Amniotic epithelial cell (primary cell): ENCODE data around the gene AKR7A2.
A peak's percentile ranks its signal among the peaks of the same experiment; 100 is the strongest.

Experiments
- DNase-seq: peaks from one replicate; pipeline ENCODE4 v3.0.0-alpha.2; 2010; ENCODE audit warnings: low read depth

The AKR7A2 gene

GRCh38 chr1:19343617-19344350, 31.8 kb upstream of the AKR7A2 start:
- no peak for DNase-seq

- DNase-seq: no peak
These were observed 31.1 kb upstream of the AKR7A2 start for GRCh38 chr1:19342894-19343616.

DNA sequence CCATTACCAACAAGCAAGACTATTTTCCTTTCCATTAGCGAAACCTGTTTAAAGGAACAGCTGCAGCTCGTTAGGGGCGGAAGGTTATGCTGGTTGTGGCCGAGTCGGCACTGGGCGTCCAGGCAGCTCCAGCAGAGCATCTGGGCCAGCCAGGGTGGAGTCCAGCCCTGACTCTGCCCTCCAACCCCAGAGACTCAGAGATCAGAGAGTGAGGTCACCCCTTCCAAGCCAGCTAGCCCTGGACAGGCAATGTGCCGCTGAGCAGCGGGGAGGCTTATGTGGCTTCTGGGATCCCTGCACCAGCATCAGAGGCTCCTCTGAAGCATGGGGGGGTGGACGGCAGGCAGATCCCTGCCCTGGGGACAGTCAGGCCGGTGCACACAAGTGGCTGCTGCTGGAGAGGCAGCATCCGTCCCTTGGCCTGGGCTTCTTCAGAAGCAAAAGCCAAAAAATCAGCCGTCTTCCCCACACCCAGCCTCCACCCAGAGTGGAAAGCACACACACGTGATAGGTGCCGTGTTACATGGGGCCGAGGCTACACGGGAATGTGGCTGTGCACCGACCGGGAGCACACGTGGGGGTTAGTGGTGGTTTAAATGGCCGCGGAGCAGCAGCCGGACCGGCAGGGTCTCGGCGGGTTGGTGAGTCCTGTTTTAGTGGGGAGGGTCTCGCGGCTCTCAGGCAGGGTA, 30.3 kb upstream of the AKR7A2 start:
- DNase-seq: no peak

DNA sequence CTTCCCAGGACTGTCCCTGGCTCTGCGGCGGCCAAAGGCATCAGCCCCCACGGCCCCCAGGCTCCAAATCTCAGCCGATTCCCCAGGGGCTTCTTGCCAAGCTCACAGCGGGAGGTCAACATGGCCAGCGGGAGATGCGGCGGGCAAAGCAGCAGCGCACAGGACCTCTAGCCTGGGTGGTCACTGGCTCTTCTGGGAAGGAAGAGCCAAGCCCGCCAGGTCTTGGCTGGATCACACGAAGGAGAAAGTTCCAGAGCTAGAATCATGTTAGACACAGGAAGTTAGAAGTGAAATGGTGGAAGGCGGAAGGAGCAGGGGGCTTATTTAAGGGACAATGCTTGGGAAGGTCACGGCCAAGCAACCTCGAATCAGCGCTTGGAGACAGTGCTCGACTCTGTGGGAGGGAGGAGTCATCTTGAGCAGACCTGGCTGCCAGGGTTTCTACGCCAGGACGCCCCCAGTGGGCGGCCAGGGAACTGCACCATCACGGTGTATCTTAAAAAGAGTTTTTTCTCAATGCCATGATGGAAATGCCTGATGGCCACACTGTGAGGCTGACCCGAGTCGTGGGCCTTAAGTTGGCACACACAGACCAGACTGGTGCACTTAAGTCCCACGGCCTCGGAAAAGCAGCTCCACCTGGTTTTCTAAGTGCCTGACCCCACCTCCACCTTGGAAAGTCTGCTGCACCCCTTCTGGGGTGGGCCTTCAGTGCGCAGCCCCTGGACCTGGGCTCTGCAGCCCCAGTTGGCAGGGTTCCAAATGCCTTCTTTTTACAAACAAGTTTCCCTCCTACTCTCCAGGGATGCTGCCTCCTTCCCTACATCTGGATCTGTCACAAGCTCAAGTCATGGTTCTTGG, 29.5 kb upstream of the AKR7A2 start:
- peak; percentile 73 for DNase-seq

- no peak for DNase-seq
These were observed 28.5 kb upstream of the AKR7A2 start for GRCh38 chr1:19340387-19340937.

DNA sequence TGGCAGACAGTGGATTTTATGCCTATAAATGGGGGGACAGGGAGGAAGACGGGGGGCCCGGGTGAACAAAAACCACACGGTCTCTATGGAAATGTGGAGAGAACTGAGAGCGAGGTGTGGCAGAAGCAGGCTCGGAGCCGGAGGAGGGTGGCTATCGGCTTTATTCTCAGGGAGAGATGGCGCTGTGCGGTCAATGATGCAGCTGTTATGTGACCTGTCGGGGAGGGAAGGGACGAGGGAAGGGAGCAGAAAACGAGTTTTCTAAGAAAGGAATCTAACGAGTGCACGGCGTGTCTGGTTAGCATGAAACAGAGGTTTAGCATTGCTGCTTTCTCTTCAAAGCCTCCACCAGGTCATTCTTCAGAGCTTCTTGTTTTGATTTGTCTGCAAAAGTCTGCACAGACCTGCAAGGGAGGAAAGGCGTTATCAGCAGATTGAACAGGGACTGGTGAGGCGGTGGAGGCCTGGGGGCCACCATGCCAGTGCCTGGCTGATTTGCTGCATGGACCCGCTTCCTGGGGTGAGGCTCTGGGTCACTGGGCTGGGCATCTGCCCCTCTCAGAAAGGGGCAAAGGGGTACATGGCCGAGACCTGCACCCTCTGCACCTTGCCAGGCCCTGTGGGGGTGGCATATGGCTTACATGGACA, 27.4 kb upstream of the AKR7A2 start:
- no peak for DNase-seq

DNA sequence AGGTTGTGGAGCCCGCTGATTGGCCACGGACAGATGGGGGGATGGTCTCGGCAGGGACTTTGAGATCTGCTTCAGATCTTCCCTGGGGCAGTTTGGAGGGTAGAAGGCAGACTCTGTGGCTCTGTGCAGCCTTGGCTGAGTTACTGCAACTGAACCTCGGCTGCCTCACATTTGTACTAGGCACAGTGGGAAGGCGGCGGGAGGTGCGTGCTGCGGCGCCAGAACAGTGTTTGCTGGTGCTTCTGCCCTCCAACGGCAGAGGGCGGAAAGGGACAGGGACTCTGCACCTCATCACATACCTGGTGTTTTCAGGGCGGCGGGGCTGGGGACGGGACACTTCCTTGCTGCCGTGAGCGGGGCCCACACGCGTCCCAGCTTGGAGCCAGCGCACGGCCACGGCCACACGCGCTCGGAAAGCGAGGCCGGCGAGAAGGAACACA, 26.4 kb upstream of the AKR7A2 start:
- peak; percentile 39 for DNase-seq

- no peak for DNase-seq
These were observed 25.3 kb upstream of the AKR7A2 start for GRCh38 chr1:19337289-19337688.

GRCh38 chr1:19336543-19336942, 24.6 kb upstream of the AKR7A2 start:
- DNase-seq: peak; percentile 36

GRCh38 chr1:19333587-19334354, 21.8 kb upstream of the AKR7A2 start:
- no peak for DNase-seq

DNA sequence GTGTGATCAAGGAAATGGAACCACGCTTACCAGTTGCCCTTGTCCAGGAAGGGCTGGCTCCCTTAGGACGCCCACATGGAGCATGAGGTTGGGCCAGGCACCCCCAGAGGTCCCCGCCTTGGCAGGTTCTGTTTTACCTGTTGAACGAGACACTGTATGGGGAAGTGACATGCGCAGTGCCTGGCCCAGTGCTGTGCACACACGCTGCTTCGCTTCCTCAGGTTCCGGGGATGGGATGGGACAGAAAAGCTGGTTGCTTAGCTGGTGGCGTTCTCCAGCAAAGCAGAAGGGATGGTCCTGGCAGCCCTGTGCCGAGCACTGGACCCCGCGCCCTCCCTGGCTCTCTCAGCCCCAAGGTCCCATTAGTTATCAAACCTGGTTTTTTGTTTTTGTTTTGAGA, 20.9 kb upstream of the AKR7A2 start:
- DNase-seq: no peak

DNA sequence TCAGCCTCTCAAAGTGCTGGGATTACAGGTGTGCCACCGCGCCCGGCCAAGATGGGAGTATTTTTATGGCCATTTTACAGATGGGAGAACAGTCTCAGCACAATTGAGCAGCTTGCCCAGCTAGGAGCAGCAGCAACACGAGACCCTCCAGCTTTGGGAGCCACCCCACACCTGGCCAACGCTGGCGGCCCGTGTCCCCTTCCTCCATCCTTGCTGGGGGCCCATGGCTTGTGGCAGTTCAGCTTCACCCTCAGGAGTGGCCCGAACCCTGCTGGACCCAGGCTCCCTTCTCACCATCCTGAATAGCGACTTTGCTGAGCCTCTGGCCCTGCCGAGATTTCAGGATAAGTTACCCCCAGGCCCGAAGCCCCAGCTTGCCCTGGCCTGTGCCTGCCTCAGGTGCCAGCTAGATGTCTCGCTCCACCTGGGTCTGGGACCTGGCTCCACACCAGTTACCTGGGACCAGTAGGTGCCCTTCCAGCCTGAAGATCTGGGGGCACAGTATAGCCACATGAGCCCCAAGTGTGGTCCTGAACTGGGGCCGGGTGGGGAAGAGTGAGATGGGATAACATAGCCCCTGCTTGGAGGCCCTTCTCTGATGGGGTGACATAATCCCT, 19.4 kb upstream of the AKR7A2 start:
- DNase-seq: no peak

- no peak for DNase-seq
These were observed 18.6 kb upstream of the AKR7A2 start for GRCh38 chr1:19330449-19331135.

DNA sequence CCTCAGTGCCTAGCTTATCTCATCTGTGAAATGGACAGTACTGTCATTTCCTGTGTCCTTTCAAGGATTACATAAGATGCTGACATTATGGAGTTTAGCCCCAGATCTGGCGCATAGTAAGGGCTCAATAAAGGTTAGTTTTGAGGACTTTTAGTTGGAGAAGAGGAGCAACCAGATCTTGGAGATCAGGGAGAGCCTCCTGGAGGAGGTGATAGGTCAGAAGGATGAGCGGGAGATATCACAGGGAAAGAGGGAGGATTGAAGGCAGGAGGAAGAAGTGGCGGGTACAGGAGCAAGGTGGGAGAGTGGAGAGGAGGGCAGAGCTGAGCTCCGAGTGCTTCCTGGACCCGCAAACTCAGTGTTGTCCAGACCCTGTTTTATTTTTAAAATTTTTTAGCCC, 17.7 kb upstream of the AKR7A2 start:
- DNase-seq: no peak

GRCh38 chr1:19329188-19329587, 17.2 kb upstream of the AKR7A2 start:
- DNase-seq: no peak

DNA sequence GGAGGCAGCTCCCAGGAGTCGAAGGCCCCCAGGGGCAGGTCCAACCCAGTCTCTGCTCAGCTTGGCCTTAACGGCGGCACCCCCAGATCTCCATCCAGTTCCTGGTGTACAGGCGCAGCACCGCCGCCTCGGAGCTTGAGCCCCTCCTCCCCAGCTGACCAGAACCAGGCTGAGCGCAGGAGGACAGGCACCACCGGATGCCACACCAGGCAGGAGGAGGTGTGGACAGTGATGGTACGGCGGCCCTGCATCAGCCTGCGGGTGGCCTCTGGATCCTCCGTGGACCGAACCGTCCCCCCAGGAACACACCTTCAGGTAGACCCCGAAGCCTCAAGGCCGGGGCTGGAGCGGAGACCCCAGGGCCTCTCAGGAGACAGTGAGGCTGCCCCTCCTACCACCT, 16.5 kb upstream of the AKR7A2 start:
- DNase-seq: no peak

GRCh38 chr1:19327736-19328135, 15.8 kb upstream of the AKR7A2 start:
- no peak for DNase-seq

DNA sequence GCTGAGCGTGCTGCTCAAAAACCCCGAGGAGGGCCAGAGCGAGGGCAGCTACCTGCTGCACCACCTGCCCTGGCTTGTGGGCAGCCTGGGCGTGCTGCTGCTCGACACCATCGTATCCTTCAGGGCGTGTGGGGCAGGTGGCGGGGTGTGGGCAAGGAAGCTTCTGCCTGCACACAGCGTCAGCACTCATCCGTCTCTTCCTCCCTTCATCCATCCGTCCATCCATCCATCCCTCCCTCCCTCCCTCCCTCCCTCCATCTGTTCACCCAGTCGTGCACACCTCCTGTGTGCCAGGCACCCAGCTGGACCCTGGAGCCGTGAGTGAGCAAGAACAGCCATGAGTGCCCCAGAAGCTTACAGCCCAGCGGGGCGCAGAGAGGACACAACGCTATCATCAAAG, 15.4 kb upstream of the AKR7A2 start:
- DNase-seq: no peak

GRCh38 chr1:19326748-19327065, 14.8 kb upstream of the AKR7A2 start:
- no peak for DNase-seq
